Endothelial cell of umbilical vein (primary cell): ENCODE data around the gene SECTM1. TPM values are rescaled to one million over a fixed set of nuclear protein-coding genes. Genes with fewer than 3 reads are reported as not detected.

ENCODE experiments used
- BruUV-seq: library from RNA; stranded (reverse); fragments of 400-500 nt; replicated peaks from 2 replicates; lab custom pipeline; 2021; lab: Mats Ljungman, UMichigan
- CTCF ChIA-PET: fragments of 300-600, 350-600 bp; sonication (Branson Sonifier 250); formaldehyde crosslinking; loops from one replicate; lab custom pipeline; 2021; ENCODE audit warnings: antibody characterized with exemption, inconsistent platforms; lab: Charles Lee
- POLR2A ChIA-PET: fragments of 300-600, 350-600 bp; sonication (Branson Sonifier 250); formaldehyde crosslinking; loops from one replicate; lab custom pipeline; 2021; ENCODE audit warnings: antibody characterized with exemption, inconsistent platforms; lab: Charles Lee
- DNase-seq: peaks from one replicate; pipeline ENCODE4 v3.0.0-alpha.2; 2011; ENCODE audit warnings: low read depth, low spot score
- FAIRE-seq: peaks from 2 replicates; lab custom pipeline; 2011; peaks lifted over from hg19 to GRCh38; lab: Jason Lieb, UNC
- H2AFZ ChIP-seq: 2 replicates; pipeline ENCODE4 v1.6.0; 2012; ENCODE audit warnings: low read depth, low read length, control low read depth, inconsistent platforms
- H3K27ac ChIP-seq: 2 replicates; pipeline ENCODE4 v1.5.1; 2011; ENCODE audit warnings: low read depth, mild to moderate bottlenecking, control low read depth, low read length, moderate library complexity; ENCODE audit not compliant: insufficient read depth
- H3K27me3 ChIP-seq, 2 experiments: 2 replicates each; pipeline versions ENCODE4 v1.6.0 to v1.6.1; 2011; ENCODE audit warnings: low read length in 2 of 2, mixed read lengths in 1 of 2; ENCODE audit not compliant: control insufficient read depth in 2 of 2, insufficient read depth in 2 of 2
- H3K36me3 ChIP-seq, 2 experiments: 2 replicates in 1 of 2; 3 replicates in 1 of 2; pipeline ENCODE4 v1.5.1; 2011; ENCODE audit warnings: low read length in 2 of 2, mild to moderate bottlenecking in 1 of 2, moderate library complexity in 1 of 2; ENCODE audit not compliant: control insufficient read depth in 2 of 2, insufficient read depth in 2 of 2; ENCODE audit errors: extremely low read depth in 1 of 2
- H3K4me1 ChIP-seq: 3 replicates; pipeline ENCODE4 v1.5.1; 2011; ENCODE audit warnings: mild to moderate bottlenecking, low read length; ENCODE audit not compliant: control insufficient read depth, insufficient read depth; ENCODE audit errors: extremely low read depth
- H3K4me2 ChIP-seq: 2 replicates; pipeline ENCODE4 v1.6.1; 2011; ENCODE audit warnings: low read length, control low read depth, mixed read lengths; ENCODE audit not compliant: insufficient read depth
- H3K4me3 ChIP-seq, 3 experiments: fragments of 200-600 bp in 1 of 3; sonication (generic), shearing (Covaris generic) in 1 of 3; replicated peaks in 1 of 3; 2 replicates each; pipeline ENCODE4 v1.5.1; 2011 to 2016; ENCODE audit warnings: control low read depth in 3 of 3, low read length in 3 of 3, mild to moderate bottlenecking in 2 of 3, inconsistent platforms in 1 of 3, low read depth in 1 of 3, moderate library complexity in 1 of 3; ENCODE audit not compliant: insufficient read depth in 1 of 3
- H3K79me2 ChIP-seq: 2 replicates; pipeline ENCODE4 v1.6.0; 2012; ENCODE audit warnings: low read length, inconsistent platforms; ENCODE audit not compliant: control insufficient read depth, insufficient read depth
- H3K9ac ChIP-seq: replicated peaks from 2 replicates; pipeline ENCODE3; 2011; ENCODE audit warnings: low read length, control low read depth; ENCODE audit not compliant: insufficient read depth; ENCODE audit errors: extremely low read depth
- H3K9me1 ChIP-seq: replicated peaks from 3 replicates; pipeline ENCODE4 v1.6.0; 2011; ENCODE audit warnings: mild to moderate bottlenecking, low read length; ENCODE audit not compliant: control insufficient read depth, insufficient read depth; ENCODE audit errors: extremely low read depth
- H3K9me3 ChIP-seq: replicated peaks from 2 replicates; pipeline ENCODE4 v1.5.1; 2012; ENCODE audit warnings: low read length, inconsistent platforms; ENCODE audit not compliant: control insufficient read depth, insufficient read depth
- H4K20me1 ChIP-seq: replicated peaks from 2 replicates; pipeline ENCODE3; 2011; ENCODE audit warnings: mild to moderate bottlenecking, low read length; ENCODE audit not compliant: control insufficient read depth, insufficient read depth; ENCODE audit errors: extremely low read depth
- CTCF ChIP-seq, 2 donors: IDR thresholded peaks; 1 replicate in 1 of 2; 2 replicates in 1 of 2; pipeline ENCODE4 v1.5.1; 2011; ENCODE audit warnings: low read length in 2 of 2, mild to moderate bottlenecking in 2 of 2, moderate library complexity in 2 of 2, control low read depth in 1 of 2, inconsistent platforms in 1 of 2, low read depth in 1 of 2; ENCODE audit not compliant: insufficient read depth in 1 of 2; ENCODE audit errors: extremely low read depth in 1 of 2
- EZH2 ChIP-seq: IDR thresholded peaks from 2 replicates; pipeline ENCODE4 v1.6.1; 2012; ENCODE audit warnings: borderline replicate concordance, low read depth, mild to moderate bottlenecking, moderate library complexity, low read length, inconsistent platforms; ENCODE audit not compliant: severe bottlenecking
- FOS ChIP-seq: IDR thresholded peaks from 2 replicates; pipeline ENCODE4 v1.6.1; 2011; ENCODE audit warnings: mild to moderate bottlenecking, low read length, moderate library complexity, borderline replicate concordance; ENCODE audit not compliant: insufficient read depth
- GATA2 ChIP-seq: IDR thresholded peaks from 2 replicates; pipeline ENCODE4 v1.7.0; 2011; ENCODE audit warnings: low read depth, mild to moderate bottlenecking, moderate library complexity, mixed read lengths, low read length; ENCODE audit not compliant: insufficient read length, insufficient read depth
- JUN ChIP-seq: IDR thresholded peaks from 2 replicates; pipeline ENCODE4 v1.6.1; 2011; ENCODE audit warnings: borderline replicate concordance, low read depth; ENCODE audit not compliant: insufficient read length, insufficient read depth
- MAX ChIP-seq: IDR thresholded peaks from 2 replicates; pipeline ENCODE4 v1.6.1; 2011; ENCODE audit not compliant: insufficient read depth, insufficient read length
- MYC ChIP-seq: IDR thresholded peaks from one replicate; pipeline ENCODE4 v1.6.1; 2011; ENCODE audit warnings: mild to moderate bottlenecking, low read depth, low read length
- POLR2A ChIP-seq: IDR thresholded peaks from 2 replicates; pipeline ENCODE4 v1.6.1; 2012; ENCODE audit warnings: low read depth, mild to moderate bottlenecking, control low read depth, low read length
- POLR2AphosphoS5 ChIP-seq: IDR thresholded peaks from 2 replicates; pipeline ENCODE4 v1.6.1; 2012; ENCODE audit warnings: low read depth, mild to moderate bottlenecking, control low read depth, low read length, moderate library complexity; ENCODE audit not compliant: insufficient read depth
- dilution Hi-C: fragments of 300-500 bp; cut with MboI; formaldehyde crosslinking; loops from one replicate; pipeline ENCODE4 v1.15.0; 2019; ENCODE audit warnings: low sequenced_read_pairs; ENCODE audit not compliant: extremely low pct_ligation_motif_present
- intact Hi-C: fragments of 100-400 bp; cut with micrococcal nuclease; formaldehyde crosslinking; loops from one replicate; pipeline ENCODE4 v1.10.0; 2022
- polyA plus RNA-seq, 4 experiments: library from polyadenylated mRNA; depleted of rRNA in 3 of 4; stranded (reverse) in 3 of 4; unstranded in 1 of 4; fragments of >200 nt; gene quantifications; 2 replicates each; pipeline versions ENCODE4 v1.2.1 to v1.2.3, GENCODE V29; 2011 to 2012; ENCODE audit warnings: missing spikeins in 1 of 4
- total RNA-seq: library from RNA; stranded (reverse); gene quantifications from 2 replicates; pipeline ENCODE4 v1.2.3, GENCODE V29; 2021

The SECTM1 gene
- total and polyA plus RNA-seq, 2 donors (not counting 3 experiments of a cell fraction or from before 2014, with no cell fraction given), result 1.9 to 2.3 TPM

- Histone ChIP-seq H3K36me3 (no peaks in the 10 kb centered on the region), H3K9me1 (no peaks in the 10 kb centered on the region), H3K27me3 (no peaks in the 10 kb centered on the region), H3K4me2 (no peak overlapping the region), H3K9ac (no peak overlapping the region), H3K9me3 (no peaks in the 10 kb centered on the region), H4K20me1 (no peaks in the 10 kb centered on the region), H3K27ac (no peak overlapping the region), H3K4me1 (no peaks in the 10 kb centered on the region), H2AFZ (no peak overlapping the region), H3K79me2 (no peaks in the 10 kb centered on the region), H3K4me3 (no peak overlapping the region)
- dilution Hi-C loops (no loop called here), intact Hi-C loops (no loop called here)
- BruUV-seq, result no TSS peak
- FAIRE-seq (no peak), DNase-seq (no peak)
- ChIA-PET POLR2A (no interaction called here), CTCF (interaction anchor here (1.6 kb wide), 1 partner anchor 8 kb away, joined by 5 read pairs; no protein-coding TSS in a partner anchor)
- TF ChIP-seq MYC (no peak), EZH2 (no peak), FOS (no peak)
Measured at GRCh38 chr17:82344175-82344907, 10.8 kb upstream of the SECTM1 start.

DNA sequence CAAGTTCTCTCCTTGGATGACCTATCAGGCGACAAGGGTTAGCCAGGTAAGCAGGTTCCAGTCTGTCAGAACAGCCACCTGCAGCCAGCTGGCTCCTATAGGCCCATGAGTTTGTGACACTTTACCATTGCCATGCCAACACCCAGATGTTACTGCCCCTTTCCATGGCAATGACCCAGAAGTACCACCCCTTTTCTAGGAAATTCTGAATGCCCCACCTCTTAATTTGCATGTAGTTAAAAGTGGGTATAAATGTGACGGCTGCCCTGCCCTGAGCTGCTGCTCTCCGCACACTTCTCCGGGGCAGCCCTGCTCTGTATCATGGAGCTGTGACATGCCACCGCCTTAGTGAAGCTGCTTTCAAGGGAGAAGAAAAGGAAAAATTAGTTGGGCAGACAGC lies 10.0 kb upstream of the SECTM1 start:
- no peak overlapping the region for H3K9ac ChIP-seq
- dilution Hi-C loops (no loop called here), intact Hi-C loops (no loop called here)
- DNase-seq (no peak), FAIRE-seq (no peak)
- no peaks in the 10 kb centered on the region for H4K20me1 ChIP-seq
- H3K36me3 ChIP-seq, result no peaks in the 10 kb centered on the region
- no peak overlapping the region for H3K27ac ChIP-seq
- TF ChIP-seq POLR2A, result no peak
- no peak for TF ChIP-seq GATA2
- TF ChIP-seq MYC, result no peak
- TF ChIP-seq JUN, result no peak
- no peak for TF ChIP-seq MAX
- no peak for TF ChIP-seq CTCF (IDR thresholded peaks at IDR 0.05; ENCODE audit: extremely low read depth in 1 of 2, insufficient read depth in 1 of 2, low read depth in 1 of 2, low read length in 2 of 2)
- TF ChIP-seq EZH2, result no peak
- TF ChIP-seq POLR2AphosphoS5, result no peak
- no peak for TF ChIP-seq FOS
- no peak overlapping the region for H3K4me2 ChIP-seq
- H3K9me1 ChIP-seq, result no peaks in the 10 kb centered on the region
- peaks cover 7% of the 10 kb centered on the region for H3K4me1 ChIP-seq
- no peaks in the 10 kb centered on the region for H3K27me3 ChIP-seq
- H3K79me2 ChIP-seq, result no peaks in the 10 kb centered on the region
- H2AFZ ChIP-seq, result no peak overlapping the region
- CTCF ChIA-PET, result interaction anchor here (0.6 to 1.6 kb wide), 2 partner anchors 9 to 224 kb away, joined by 3 to 5 read pairs; no protein-coding TSS in a partner anchor
- H3K4me3 ChIP-seq, result no peak overlapping the region
- POLR2A ChIA-PET, result interaction anchor here (0.6 kb wide), 1 partner anchor 68 kb away, joined by 3 read pairs; no protein-coding TSS in a partner anchor
- H3K9me3 ChIP-seq, result no peaks in the 10 kb centered on the region
- no TSS peak for BruUV-seq
